GM10266 (cell line): ENCODE data around the gene MYMK.

Source experiments
- DNase-seq: peaks from one replicate; pipeline ENCODE4 v3.0.0; 2012; ENCODE audit errors: extremely low spot score
- CTCF ChIP-seq: IDR thresholded peaks from 2 replicates; pipeline ENCODE4 v1.5.1; 2012; ENCODE audit warnings: mild to moderate bottlenecking, low read depth; ENCODE audit not compliant: control insufficient read depth, insufficient read depth; ENCODE audit errors: missing control alignments

Gene MYMK

GRCh38 chr9:133513214-133514100, 11.3 kb downstream of the MYMK start:
- no peak for TF ChIP-seq CTCF
- no peak for DNase-seq

GRCh38 chr9:133512253-133513213, 12.2 kb downstream of the MYMK start:
- no peak for DNase-seq
- no peak for TF ChIP-seq CTCF

GRCh38 chr9:133511607-133512006, 13.2 kb downstream of the MYMK start:
- TF ChIP-seq CTCF: no peak
- DNase-seq: no peak

GRCh38 chr9:133510926-133511505, 13.7 kb downstream of the MYMK start:
- no peak for DNase-seq
- no peak for TF ChIP-seq CTCF

DNA sequence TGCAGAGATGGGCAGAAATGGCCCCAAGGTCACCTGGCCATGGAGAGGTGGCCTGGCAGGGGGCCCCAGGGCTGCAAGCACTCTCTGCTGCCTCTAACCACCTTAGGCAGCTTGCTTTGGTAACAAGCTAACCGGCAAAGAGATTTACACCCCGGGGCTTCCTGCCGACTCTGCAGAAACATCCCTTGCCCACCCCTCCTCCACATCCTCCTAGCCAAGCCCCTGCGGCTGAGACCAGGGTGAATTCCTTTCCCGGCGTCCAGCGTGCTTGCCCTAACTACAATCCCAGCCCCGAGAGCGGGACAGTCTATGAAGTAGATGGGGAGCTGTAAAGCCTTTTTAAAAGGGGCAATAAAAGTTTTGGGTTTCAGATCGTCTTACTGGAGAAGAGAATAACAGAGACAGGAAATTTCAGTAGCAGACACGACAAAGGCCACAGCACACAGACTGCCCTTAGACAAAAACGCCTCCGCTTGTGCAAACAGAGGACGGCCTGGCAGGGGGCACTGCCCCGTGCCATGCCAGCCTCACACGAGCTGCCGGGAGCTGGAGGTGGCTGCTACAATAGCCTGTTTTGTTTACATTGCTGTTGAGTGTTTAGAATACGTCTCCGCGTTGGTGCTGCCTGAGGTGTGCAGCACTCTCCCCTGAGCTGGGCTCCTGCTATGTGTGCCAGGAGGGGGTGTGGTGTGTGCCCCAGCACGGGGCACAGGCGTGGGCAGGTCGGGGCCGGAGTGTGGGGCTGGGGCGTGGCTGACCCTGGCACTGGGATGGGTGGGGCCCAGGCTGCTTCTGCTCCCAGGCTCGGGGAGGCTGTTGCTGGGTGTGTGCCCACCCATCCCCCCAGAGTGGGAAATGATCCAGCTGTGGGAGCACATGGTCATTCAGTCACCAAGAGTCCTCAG, 15.3 kb downstream of the MYMK start:
- TF ChIP-seq CTCF: no peak
- DNase-seq: no peak

DNA sequence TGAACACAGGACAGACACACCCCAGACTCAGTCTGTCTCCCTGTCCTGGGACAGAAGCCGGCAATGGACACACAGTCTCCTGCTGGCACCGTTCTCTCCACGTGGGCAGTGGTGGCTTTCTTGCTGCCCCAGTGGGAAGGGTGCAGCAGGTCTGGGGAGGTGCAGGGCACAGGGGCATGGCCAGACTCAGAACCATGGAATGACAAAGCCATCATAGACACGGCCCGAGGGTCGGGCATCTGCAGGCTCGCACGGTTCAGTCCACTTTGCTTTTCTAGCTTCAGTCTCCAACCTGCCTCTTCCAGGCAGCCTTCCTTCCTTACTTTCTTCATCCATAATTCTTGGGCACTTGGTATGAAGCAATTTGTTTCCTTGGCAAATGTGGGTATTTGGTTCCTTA, 16.7 kb downstream of the MYMK start:
- no peak for TF ChIP-seq CTCF
- no peak for DNase-seq
